ENCODE results near the gene ASXL1. TPM values are rescaled to one million over a fixed set of nuclear protein-coding genes. Genes with fewer than 3 reads are reported as not detected.
A peak's percentile ranks its signal among the peaks of the same experiment; 100 is the strongest.

The ASXL1 gene
- total and polyA plus RNA-seq, 4 donors: 24.2 to 96.4 (median 44.4) TPM

DNA sequence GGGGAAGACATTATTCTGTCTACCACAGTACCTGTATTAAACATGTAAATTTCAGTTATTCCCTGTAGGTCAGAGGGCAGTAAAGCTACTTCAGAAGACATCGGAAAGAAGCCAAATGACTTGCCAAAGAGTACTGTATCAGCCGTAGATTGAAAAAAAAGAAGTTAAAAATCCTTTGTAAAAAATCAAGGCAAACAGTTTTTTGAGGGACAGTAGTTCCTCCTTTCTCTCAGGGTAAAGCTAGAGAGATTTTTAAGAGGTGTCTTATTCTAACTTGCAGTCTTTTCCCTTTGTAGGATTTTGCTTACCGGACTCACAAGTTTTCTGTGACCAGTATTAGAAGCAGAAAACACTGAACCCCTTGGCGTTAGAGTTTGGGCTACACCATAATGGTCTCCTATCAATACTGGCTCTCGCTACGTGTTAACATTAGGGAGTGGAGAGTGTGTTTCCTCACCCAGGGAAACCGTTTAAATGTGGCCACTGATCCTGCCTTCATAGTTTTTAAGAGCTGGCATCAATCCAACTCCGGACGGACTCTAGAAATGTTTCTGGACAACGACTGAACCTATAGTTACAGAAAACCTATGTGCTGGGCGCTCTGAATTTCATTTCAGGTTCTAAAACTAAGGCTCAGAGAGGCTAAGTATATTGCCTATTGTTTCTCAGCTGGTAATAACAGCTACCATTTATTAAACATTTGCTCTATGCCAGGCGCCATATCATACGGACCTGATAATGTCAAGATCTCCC lies 1.3 kb upstream of the ASXL1 start:
- DNase-seq (peak; percentile 27 to 68 (median 61)), ATAC-seq (ENCODE audit: insufficient read depth, low FRiP score) (no peak)
- no peak overlapping the region for H3K4me3 ChIP-seq
- H3K9me3 ChIP-seq (ENCODE audit: control insufficient read depth in 4 of 4, insufficient read depth in 3 of 4, low read length in 3 of 4): peaks cover 0 to 5% (median 0%) of the 10 kb centered on the region in 4 donors
- peak overlapping the region; percentile 56 to 93 for H3K27ac ChIP-seq (ENCODE audit: low read depth in 1 of 2, low read length in 1 of 2)
- peak overlapping the region; percentile 69 to 83 for H3K9ac ChIP-seq (ENCODE audit: insufficient read depth in 1 of 2, low read length in 2 of 2)
- no peak for TF ChIP-seq CTCF (IDR thresholded peaks at IDR 0.05; ENCODE audit: control extremely low read depth, extremely low read depth)
- WGBS, 2 donors: 23% methylated on average over 13 of the region's 13 CpGs
- H3K4me1 ChIP-seq (ENCODE audit: control insufficient read depth in 5 of 5, insufficient read depth in 5 of 5, low read length in 5 of 5): peaks cover 0 to 14% (median 7%) of the 10 kb centered on the region in 5 donors
- no peaks in the 10 kb centered on the region for H3K27me3 ChIP-seq (ENCODE audit: control insufficient read depth in 3 of 3, insufficient read depth in 3 of 3, low read length in 2 of 3)
- no peaks in the 10 kb centered on the region for H3K36me3 ChIP-seq (ENCODE audit: control insufficient read depth in 4 of 4, insufficient read depth in 4 of 4, low read length in 4 of 4)

DNA sequence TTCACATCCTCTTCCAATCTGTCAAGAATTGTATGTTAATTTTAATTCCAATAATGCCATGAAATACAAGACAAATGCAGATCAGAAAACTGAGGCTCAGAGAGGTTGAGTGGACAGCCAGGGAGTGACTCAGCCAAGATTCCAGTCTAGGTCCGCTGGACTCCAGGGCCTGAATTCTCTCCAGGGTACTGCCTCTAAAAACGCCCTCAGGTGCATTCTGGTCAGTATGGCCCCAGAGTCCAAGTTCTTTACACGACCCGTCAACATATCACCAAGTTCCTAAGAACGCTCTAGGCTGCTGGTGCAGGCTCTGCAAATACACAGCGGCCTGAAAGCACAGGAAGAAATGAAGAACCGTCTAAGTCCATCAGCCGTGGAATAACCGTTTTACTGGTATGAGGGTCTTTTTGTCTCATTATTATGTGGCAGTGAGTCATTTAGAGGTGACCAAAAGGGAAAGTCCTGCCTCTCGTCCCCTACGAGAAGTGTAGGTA lies 709 bp upstream of the ASXL1 start:
- H3K4me1 ChIP-seq (ENCODE audit: control insufficient read depth in 5 of 5, insufficient read depth in 5 of 5, low read length in 5 of 5): peaks cover 0 to 14% (median 7%) of the 10 kb centered on the region in 5 donors
- peak overlapping the region; percentile 69 to 83 for H3K9ac ChIP-seq (ENCODE audit: insufficient read depth in 1 of 2, low read length in 2 of 2)
- no peaks in the 10 kb centered on the region for H3K36me3 ChIP-seq (ENCODE audit: control insufficient read depth in 4 of 4, insufficient read depth in 4 of 4, low read length in 4 of 4)
- no peak for DNase-seq
- WGBS, 2 donors: 0 to 1% methylated on average over 11 of the region's 11 CpGs
- ATAC-seq (ENCODE audit: insufficient read depth, low FRiP score): no peak
- peaks cover 0 to 5% (median 0%) of the 10 kb centered on the region in 4 donors for H3K9me3 ChIP-seq (ENCODE audit: control insufficient read depth in 4 of 4, insufficient read depth in 3 of 4, low read length in 3 of 4)
- H3K4me3 ChIP-seq: peak overlapping the region; percentile 52
- peak overlapping the region; percentile 93 to 99 for H3K27ac ChIP-seq (ENCODE audit: low read depth in 1 of 2, low read length in 1 of 2)
- H3K27me3 ChIP-seq (ENCODE audit: control insufficient read depth in 3 of 3, insufficient read depth in 3 of 3, low read length in 2 of 3): no peaks in the 10 kb centered on the region
- TF ChIP-seq CTCF (IDR thresholded peaks at IDR 0.05; ENCODE audit: control extremely low read depth, extremely low read depth): no peak

GRCh38 chr20:32358632-32358882 lies 426 bp downstream of the ASXL1 start:
- Histone ChIP-seq H3K4me1 (ENCODE audit: control insufficient read depth in 5 of 5, insufficient read depth in 5 of 5, low read length in 5 of 5) (peaks cover 0 to 21% (median 9%) of the 10 kb centered on the region in 5 donors), H3K27me3 (ENCODE audit: control insufficient read depth in 3 of 3, insufficient read depth in 3 of 3, low read length in 2 of 3) (no peaks in the 10 kb centered on the region), H3K9ac (ENCODE audit: insufficient read depth in 1 of 2, low read length in 2 of 2) (no peak overlapping the region), H3K4me3 (peak overlapping the region; percentile 45), H3K27ac (ENCODE audit: low read depth in 1 of 2, low read length in 1 of 2) (peak overlapping the region; percentile 78 to 89), H3K36me3 (ENCODE audit: control insufficient read depth in 4 of 4, insufficient read depth in 4 of 4, low read length in 4 of 4) (no peaks in the 10 kb centered on the region), H3K9me3 (ENCODE audit: control insufficient read depth in 4 of 4, insufficient read depth in 3 of 4, low read length in 3 of 4) (peaks cover 0 to 5% (median 0%) of the 10 kb centered on the region in 4 donors)
- DNase-seq (no peak), ATAC-seq (ENCODE audit: insufficient read depth, low FRiP score) (no peak)
- TF ChIP-seq CTCF (IDR thresholded peaks at IDR 0.05; ENCODE audit: control extremely low read depth, extremely low read depth): no peak
- WGBS, 2 donors: 0 to 1% methylated on average over 1 to 35 of the region's 35 CpGs

Data from lung (tissue), 12 donors.